ENCODE results near the gene NDUFC2.
"Not testable (repeated sequence)": the region's sequence is repeated elsewhere in the genome, so short reads cannot be mapped to it uniquely, and the experiment has no call there.

The NDUFC2 gene

GRCh38 chr11:78099666-78100065, 20.0 kb upstream of the NDUFC2 start:
- H3K4me1 ChIP-seq (ENCODE audit: control insufficient read depth in 2 of 2, insufficient read depth in 2 of 2, low read length in 2 of 2) = no peaks in the 10 kb centered on the region
- no peaks in the 10 kb centered on the region for H3K9me3 ChIP-seq (ENCODE audit: control insufficient read depth in 2 of 2, low read length in 2 of 2)
- no peak overlapping the region for H3K9ac ChIP-seq (ENCODE audit: low read depth in 1 of 2, low read length in 2 of 2)
- no peak overlapping the region for H3K27ac ChIP-seq (ENCODE audit: low read depth in 2 of 2, low read length in 2 of 2)
- H3K27me3 ChIP-seq (ENCODE audit: control insufficient read depth in 2 of 2, insufficient read depth in 2 of 2, low read length in 2 of 2) = no peaks in the 10 kb centered on the region
- peaks cover 8 to 24% of the 10 kb centered on the region in 2 donors for H3K36me3 ChIP-seq (ENCODE audit: control insufficient read depth in 2 of 2, insufficient read depth in 2 of 2, low read length in 2 of 2)
- no peak overlapping the region for H3K4me3 ChIP-seq (ENCODE audit: low read length in 2 of 2)

- no peaks in the 10 kb centered on the region for H3K4me1 ChIP-seq (ENCODE audit: control insufficient read depth in 2 of 2, insufficient read depth in 2 of 2, low read length in 2 of 2)
- H3K27ac ChIP-seq (ENCODE audit: low read depth in 2 of 2, low read length in 2 of 2) = no peak overlapping the region
- H3K9ac ChIP-seq (ENCODE audit: low read depth in 1 of 2, low read length in 2 of 2) = no peak overlapping the region
- peaks cover 8 to 21% of the 10 kb centered on the region in 2 donors for H3K36me3 ChIP-seq (ENCODE audit: control insufficient read depth in 2 of 2, insufficient read depth in 2 of 2, low read length in 2 of 2)
- no peak overlapping the region for H3K4me3 ChIP-seq (ENCODE audit: low read length in 2 of 2)
- H3K9me3 ChIP-seq (ENCODE audit: control insufficient read depth in 2 of 2, low read length in 2 of 2) = no peaks in the 10 kb centered on the region
- no peaks in the 10 kb centered on the region for H3K27me3 ChIP-seq (ENCODE audit: control insufficient read depth in 2 of 2, insufficient read depth in 2 of 2, low read length in 2 of 2)
These were observed 18.2 kb upstream of the NDUFC2 start for GRCh38 chr11:78097666-78098385.

GRCh38 chr11:78094250-78094649, 14.6 kb upstream of the NDUFC2 start:
- Histone ChIP-seq H3K36me3 (ENCODE audit: control insufficient read depth in 2 of 2, insufficient read depth in 2 of 2, low read length in 2 of 2) (peaks cover 0 to 4% of the 10 kb centered on the region in 2 donors), H3K27ac (ENCODE audit: low read depth in 2 of 2, low read length in 2 of 2) (no peak overlapping the region), H3K9me3 (ENCODE audit: control insufficient read depth in 2 of 2, low read length in 2 of 2) (no peaks in the 10 kb centered on the region), H3K9ac (ENCODE audit: low read depth in 1 of 2, low read length in 2 of 2) (no peak overlapping the region), H3K4me1 (ENCODE audit: control insufficient read depth in 2 of 2, insufficient read depth in 2 of 2, low read length in 2 of 2) (peaks cover 0 to 3% of the 10 kb centered on the region in 2 donors), H3K27me3 (ENCODE audit: control insufficient read depth in 2 of 2, insufficient read depth in 2 of 2, low read length in 2 of 2) (no peaks in the 10 kb centered on the region), H3K4me3 (ENCODE audit: low read length in 2 of 2) (no peak overlapping the region)

- not testable (repeated sequence) for H3K27me3 ChIP-seq (ENCODE audit: control insufficient read depth in 2 of 2, insufficient read depth in 2 of 2, low read length in 2 of 2); H3K27ac ChIP-seq (ENCODE audit: low read depth in 2 of 2, low read length in 2 of 2); H3K4me3 ChIP-seq (ENCODE audit: low read length in 2 of 2); H3K36me3 ChIP-seq (ENCODE audit: control insufficient read depth in 2 of 2, insufficient read depth in 2 of 2, low read length in 2 of 2); H3K9me3 ChIP-seq (ENCODE audit: control insufficient read depth in 2 of 2, low read length in 2 of 2); H3K4me1 ChIP-seq (ENCODE audit: control insufficient read depth in 2 of 2, insufficient read depth in 2 of 2, low read length in 2 of 2); H3K9ac ChIP-seq (ENCODE audit: low read depth in 1 of 2, low read length in 2 of 2)
These were observed 6.9 kb upstream of the NDUFC2 start for GRCh38 chr11:78086521-78087074.

- Histone ChIP-seq H3K4me1 (ENCODE audit: control insufficient read depth in 2 of 2, insufficient read depth in 2 of 2, low read length in 2 of 2) (peaks cover 0 to 3% of the 10 kb centered on the region in 2 donors), H3K27ac (ENCODE audit: low read depth in 2 of 2, low read length in 2 of 2) (no peak overlapping the region), H3K4me3 (ENCODE audit: low read length in 2 of 2) (no peak overlapping the region), H3K9ac (ENCODE audit: low read depth in 1 of 2, low read length in 2 of 2) (no peak overlapping the region), H3K36me3 (ENCODE audit: control insufficient read depth in 2 of 2, insufficient read depth in 2 of 2, low read length in 2 of 2) (no peaks in the 10 kb centered on the region), H3K27me3 (ENCODE audit: control insufficient read depth in 2 of 2, insufficient read depth in 2 of 2, low read length in 2 of 2) (no peaks in the 10 kb centered on the region), H3K9me3 (ENCODE audit: control insufficient read depth in 2 of 2, low read length in 2 of 2) (no peaks in the 10 kb centered on the region)
These were observed 6.3 kb upstream of the NDUFC2 start for GRCh38 chr11:78085972-78086371.

GRCh38 chr11:78084506-78084905, 4.8 kb upstream of the NDUFC2 start:
- not testable (repeated sequence) for H3K9ac ChIP-seq (ENCODE audit: low read depth in 1 of 2, low read length in 2 of 2); H3K27ac ChIP-seq (ENCODE audit: low read depth in 2 of 2, low read length in 2 of 2); H3K36me3 ChIP-seq (ENCODE audit: control insufficient read depth in 2 of 2, insufficient read depth in 2 of 2, low read length in 2 of 2); H3K4me3 ChIP-seq (ENCODE audit: low read length in 2 of 2); H3K27me3 ChIP-seq (ENCODE audit: control insufficient read depth in 2 of 2, insufficient read depth in 2 of 2, low read length in 2 of 2); H3K4me1 ChIP-seq (ENCODE audit: control insufficient read depth in 2 of 2, insufficient read depth in 2 of 2, low read length in 2 of 2); H3K9me3 ChIP-seq (ENCODE audit: control insufficient read depth in 2 of 2, low read length in 2 of 2)

- no peaks in the 10 kb centered on the region for H3K9me3 ChIP-seq (ENCODE audit: control insufficient read depth in 2 of 2, low read length in 2 of 2)
- no peak overlapping the region for H3K27ac ChIP-seq (ENCODE audit: low read depth in 2 of 2, low read length in 2 of 2)
- no peaks in the 10 kb centered on the region for H3K36me3 ChIP-seq (ENCODE audit: control insufficient read depth in 2 of 2, insufficient read depth in 2 of 2, low read length in 2 of 2)
- H3K27me3 ChIP-seq (ENCODE audit: control insufficient read depth in 2 of 2, insufficient read depth in 2 of 2, low read length in 2 of 2) = no peaks in the 10 kb centered on the region
- H3K4me3 ChIP-seq (ENCODE audit: low read length in 2 of 2) = no peak overlapping the region
- no peak overlapping the region for H3K9ac ChIP-seq (ENCODE audit: low read depth in 1 of 2, low read length in 2 of 2)
- peaks cover 4 to 5% of the 10 kb centered on the region in 2 donors for H3K4me1 ChIP-seq (ENCODE audit: control insufficient read depth in 2 of 2, insufficient read depth in 2 of 2, low read length in 2 of 2)
These were observed 3.4 kb upstream of the NDUFC2 start for GRCh38 chr11:78083021-78083420.

- Histone ChIP-seq H3K9ac (ENCODE audit: low read depth in 1 of 2, low read length in 2 of 2) (no peak overlapping the region), H3K9me3 (ENCODE audit: control insufficient read depth in 2 of 2, low read length in 2 of 2) (no peaks in the 10 kb centered on the region), H3K27ac (ENCODE audit: low read depth in 2 of 2, low read length in 2 of 2) (no peak overlapping the region), H3K27me3 (ENCODE audit: control insufficient read depth in 2 of 2, insufficient read depth in 2 of 2, low read length in 2 of 2) (no peaks in the 10 kb centered on the region), H3K4me1 (ENCODE audit: control insufficient read depth in 2 of 2, insufficient read depth in 2 of 2, low read length in 2 of 2) (peaks cover 6 to 11% of the 10 kb centered on the region in 2 donors), H3K4me3 (ENCODE audit: low read length in 2 of 2) (no peak overlapping the region), H3K36me3 (ENCODE audit: control insufficient read depth in 2 of 2, insufficient read depth in 2 of 2, low read length in 2 of 2) (no peaks in the 10 kb centered on the region)
These were observed 2.5 kb upstream of the NDUFC2 start for GRCh38 chr11:78082146-78082545.

- no peak overlapping the region for H3K9ac ChIP-seq (ENCODE audit: low read depth in 1 of 2, low read length in 2 of 2)
These were observed 1.9 kb upstream of the NDUFC2 start for GRCh38 chr11:78081583-78081982.

GRCh38 chr11:78080818-78081495, 1.3 kb upstream of the NDUFC2 start:
- Histone ChIP-seq H3K4me3 (ENCODE audit: low read length in 2 of 2) (no peak overlapping the region), H3K9me3 (ENCODE audit: control insufficient read depth in 2 of 2, low read length in 2 of 2) (no peaks in the 10 kb centered on the region), H3K9ac (ENCODE audit: low read depth in 1 of 2, low read length in 2 of 2) (no peak overlapping the region), H3K36me3 (ENCODE audit: control insufficient read depth in 2 of 2, insufficient read depth in 2 of 2, low read length in 2 of 2) (no peaks in the 10 kb centered on the region), H3K27ac (ENCODE audit: low read depth in 2 of 2, low read length in 2 of 2) (no peak overlapping the region), H3K4me1 (ENCODE audit: control insufficient read depth in 2 of 2, insufficient read depth in 2 of 2, low read length in 2 of 2) (peaks cover 11 to 14% of the 10 kb centered on the region in 2 donors), H3K27me3 (ENCODE audit: control insufficient read depth in 2 of 2, insufficient read depth in 2 of 2, low read length in 2 of 2) (no peaks in the 10 kb centered on the region)

More at GRCh38 chr11:78081583-78081982, 1.9 kb upstream of the NDUFC2 start:
- Histone ChIP-seq H3K4me3 (ENCODE audit: low read length in 2 of 2) (no peak overlapping the region), H3K4me1 (ENCODE audit: control insufficient read depth in 2 of 2, insufficient read depth in 2 of 2, low read length in 2 of 2) (peaks cover 9 to 13% of the 10 kb centered on the region in 2 donors), H3K36me3 (ENCODE audit: control insufficient read depth in 2 of 2, insufficient read depth in 2 of 2, low read length in 2 of 2) (no peaks in the 10 kb centered on the region), H3K27me3 (ENCODE audit: control insufficient read depth in 2 of 2, insufficient read depth in 2 of 2, low read length in 2 of 2) (no peaks in the 10 kb centered on the region), H3K27ac (ENCODE audit: low read depth in 2 of 2, low read length in 2 of 2) (no peak overlapping the region), H3K9me3 (ENCODE audit: control insufficient read depth in 2 of 2, low read length in 2 of 2) (no peaks in the 10 kb centered on the region)

All from mucosa of rectum (tissue), 2 donors.